Cardiac fibroblast (primary cell): ENCODE data around the gene STX1A.
"Not testable (repeated sequence)": the region's sequence is repeated elsewhere in the genome, so short reads cannot be mapped to it uniquely, and the experiment has no call there.

Source experiments
- DNase-seq, 2 donors: peaks; one replicate each; pipeline versions ENCODE4 v3.0.0 to v3.0.0-alpha.2; 2010; ENCODE audit warnings: low read depth in 2 of 2
- H3K4me3 ChIP-seq, 2 donors: replicated peaks in 1 of 2; 1 replicate in 1 of 2; 2 replicates in 1 of 2; pipeline ENCODE4 v1.5.1; 2011; ENCODE audit warnings: low read depth in 2 of 2, low read length in 2 of 2, mild to moderate bottlenecking in 2 of 2, moderate library complexity in 1 of 2
- TF ChIP-seq, protein P1 (sequence below): IDR thresholded peaks from one replicate; pipeline ENCODE4 v1.5.1; 2011; ENCODE audit warnings: low read depth, mild to moderate bottlenecking, low read length, inconsistent platforms

The STX1A gene

DNA sequence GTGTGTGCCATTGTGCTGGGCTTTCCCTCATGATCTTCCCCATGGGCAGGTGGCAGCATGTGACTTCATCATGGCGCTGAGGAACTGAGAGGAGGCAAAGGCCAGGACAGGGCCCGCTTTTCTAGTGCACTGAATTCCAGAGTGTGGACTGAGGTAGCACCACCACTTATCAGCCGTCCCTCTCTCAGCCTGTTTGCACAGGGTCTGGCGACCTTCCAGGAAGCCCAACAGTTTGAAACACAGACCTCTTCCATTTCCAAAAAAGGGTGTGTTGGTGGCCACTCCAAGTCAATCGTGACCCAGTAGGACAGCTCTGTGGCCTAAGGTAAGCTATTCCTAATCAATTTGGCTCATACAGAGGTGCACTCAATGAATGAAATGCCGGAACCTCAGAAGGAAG is 40.6 kb downstream of the STX1A start:
- TF ChIP-seq, protein P1, sequence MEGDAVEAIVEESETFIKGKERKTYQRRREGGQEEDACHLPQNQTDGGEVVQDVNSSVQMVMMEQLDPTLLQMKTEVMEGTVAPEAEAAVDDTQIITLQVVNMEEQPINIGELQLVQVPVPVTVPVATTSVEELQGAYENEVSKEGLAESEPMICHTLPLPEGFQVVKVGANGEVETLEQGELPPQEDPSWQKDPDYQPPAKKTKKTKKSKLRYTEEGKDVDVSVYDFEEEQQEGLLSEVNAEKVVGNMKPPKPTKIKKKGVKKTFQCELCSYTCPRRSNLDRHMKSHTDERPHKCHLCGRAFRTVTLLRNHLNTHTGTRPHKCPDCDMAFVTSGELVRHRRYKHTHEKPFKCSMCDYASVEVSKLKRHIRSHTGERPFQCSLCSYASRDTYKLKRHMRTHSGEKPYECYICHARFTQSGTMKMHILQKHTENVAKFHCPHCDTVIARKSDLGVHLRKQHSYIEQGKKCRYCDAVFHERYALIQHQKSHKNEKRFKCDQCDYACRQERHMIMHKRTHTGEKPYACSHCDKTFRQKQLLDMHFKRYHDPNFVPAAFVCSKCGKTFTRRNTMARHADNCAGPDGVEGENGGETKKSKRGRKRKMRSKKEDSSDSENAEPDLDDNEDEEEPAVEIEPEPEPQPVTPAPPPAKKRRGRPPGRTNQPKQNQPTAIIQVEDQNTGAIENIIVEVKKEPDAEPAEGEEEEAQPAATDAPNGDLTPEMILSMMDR: no peak
- DNase-seq: no peak
- H3K4me3 ChIP-seq: no peak overlapping the region

DNA sequence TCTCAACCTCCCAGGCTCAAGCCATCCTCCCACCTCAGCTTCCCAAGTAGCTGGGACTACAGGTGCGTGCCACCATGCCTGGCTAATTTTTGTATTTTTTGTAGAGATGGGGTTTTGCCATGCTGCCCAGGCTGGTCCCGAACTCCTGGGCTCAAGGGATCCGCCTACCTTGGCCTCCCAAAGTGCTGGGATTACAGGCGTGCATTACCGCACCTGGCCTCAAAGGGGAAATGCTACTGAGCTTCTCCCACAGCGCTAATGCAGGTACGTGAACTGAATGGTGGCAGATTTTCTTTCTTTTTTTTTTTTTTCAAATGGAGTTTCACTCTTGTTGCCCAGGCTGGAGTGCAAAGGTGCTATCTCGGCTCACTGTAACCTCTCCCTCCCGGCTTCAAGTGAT is 43.4 kb downstream of the STX1A start:
- not testable (repeated sequence) for H3K4me3 ChIP-seq, DNase-seq

DNA sequence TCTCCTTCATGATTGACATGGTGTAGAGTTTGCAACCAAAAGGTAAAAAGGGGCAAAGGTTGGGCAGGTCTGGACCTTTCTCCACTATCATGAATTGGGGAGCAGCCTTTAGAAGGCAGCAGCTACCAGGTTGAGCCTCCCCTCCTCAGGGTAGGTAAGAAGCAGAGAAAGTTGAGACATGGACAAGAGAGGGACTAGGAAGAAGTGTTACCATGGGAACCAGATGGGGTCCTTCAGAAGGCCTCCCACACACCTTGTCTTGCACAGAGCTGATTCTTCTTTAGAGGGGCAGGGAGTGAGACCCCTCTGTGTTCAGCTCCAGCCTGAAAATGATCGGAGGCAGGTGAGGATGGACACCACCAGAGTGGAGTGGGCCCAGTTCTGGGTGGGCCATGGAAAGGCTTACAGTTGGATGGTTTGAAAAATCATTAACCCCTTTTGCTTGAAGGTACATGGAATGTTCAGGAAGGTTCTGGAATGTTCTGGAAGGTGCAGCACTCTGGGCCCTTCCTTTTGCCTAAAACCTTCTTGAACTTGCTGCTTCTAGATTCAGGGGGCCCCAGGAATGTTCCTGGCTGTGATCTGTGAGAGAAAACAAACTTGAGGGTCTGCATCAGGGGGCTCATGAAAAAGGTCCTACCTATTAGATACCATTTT is 44.9 kb downstream of the STX1A start:
- TF ChIP-seq, protein P1: no peak
- DNase-seq: no peak
- H3K4me3 ChIP-seq: no peak overlapping the region

DNA sequence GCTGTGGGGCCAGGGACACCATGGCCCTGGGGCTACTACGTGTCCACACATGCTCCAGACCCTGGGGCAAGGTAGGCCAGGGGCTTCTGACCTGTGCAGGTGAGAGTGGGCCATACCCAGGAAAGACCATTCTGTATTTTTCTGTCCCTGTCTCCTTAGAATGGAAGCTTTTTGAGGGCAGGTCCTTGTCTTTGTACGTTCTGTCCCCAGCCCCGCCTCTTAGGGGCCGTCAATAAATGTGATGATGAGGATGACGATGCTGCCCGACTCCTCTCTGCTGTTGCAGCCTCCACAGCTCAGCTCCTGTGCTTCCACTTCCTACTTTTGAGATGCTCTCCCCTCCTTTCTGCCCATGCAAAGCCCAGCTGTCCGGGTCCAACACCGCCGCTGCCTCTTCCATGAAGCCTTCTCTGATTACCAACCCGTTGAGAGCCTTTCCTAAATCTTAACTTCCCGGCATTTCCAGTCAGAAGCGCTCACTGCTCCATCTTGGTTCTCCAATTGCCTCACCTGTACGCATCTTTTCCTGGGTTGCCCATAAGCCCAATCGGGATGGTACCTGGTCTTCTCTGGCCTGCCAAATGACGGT is 47.5 kb downstream of the STX1A start:
- H3K4me3 ChIP-seq: no peak overlapping the region
- TF ChIP-seq, protein P1: no peak
- no peak for DNase-seq

DNA sequence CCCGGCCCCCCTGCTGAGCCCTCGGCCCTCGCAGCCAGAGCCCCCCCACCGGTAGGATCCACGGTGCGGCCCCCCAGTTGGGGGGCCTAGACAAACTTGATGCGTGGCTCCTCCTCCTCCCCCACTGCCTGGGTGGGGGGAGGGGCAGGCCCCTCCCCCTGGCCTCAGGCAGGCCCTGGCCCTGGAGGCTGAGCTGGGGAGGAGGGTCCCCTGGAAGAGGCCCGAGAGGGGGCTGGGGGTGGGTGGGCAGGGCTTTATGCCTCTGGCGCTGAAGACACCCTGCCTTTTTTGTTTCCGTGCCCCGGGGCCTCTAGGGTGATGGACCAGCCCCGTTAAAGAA is 48.2 kb downstream of the STX1A start:
- no peak for DNase-seq
- no peak overlapping the region for H3K4me3 ChIP-seq
- TF ChIP-seq, protein P1: no peak

DNA sequence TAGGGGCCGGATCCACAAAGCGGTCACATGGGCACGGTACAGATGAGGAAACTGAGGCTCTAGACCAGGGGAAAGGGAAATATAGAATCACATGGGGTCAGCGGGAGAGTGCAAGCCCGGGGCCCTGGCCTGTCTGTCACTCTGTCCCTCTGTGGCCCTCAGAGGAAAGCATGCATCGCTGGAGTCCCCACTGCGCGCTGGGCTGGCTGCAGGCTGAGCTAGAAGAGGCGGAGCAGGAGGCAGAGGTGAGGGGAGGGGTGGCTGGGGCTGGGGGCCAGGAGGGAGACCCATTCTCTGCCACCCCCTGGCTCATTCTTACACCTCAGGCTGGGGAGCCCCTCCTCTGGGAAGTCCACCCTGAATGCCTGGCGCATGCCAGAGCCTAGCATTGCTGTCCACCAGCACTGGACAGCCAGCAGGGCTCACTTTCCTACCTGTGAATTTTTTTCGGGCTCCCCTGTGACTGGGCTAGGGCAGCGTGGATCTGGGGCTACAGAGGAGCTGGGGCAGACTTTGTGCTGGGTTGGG is 49.5 kb downstream of the STX1A start:
- DNase-seq: no peak
- H3K4me3 ChIP-seq: no peak overlapping the region
- TF ChIP-seq, protein P1: no peak

DNA sequence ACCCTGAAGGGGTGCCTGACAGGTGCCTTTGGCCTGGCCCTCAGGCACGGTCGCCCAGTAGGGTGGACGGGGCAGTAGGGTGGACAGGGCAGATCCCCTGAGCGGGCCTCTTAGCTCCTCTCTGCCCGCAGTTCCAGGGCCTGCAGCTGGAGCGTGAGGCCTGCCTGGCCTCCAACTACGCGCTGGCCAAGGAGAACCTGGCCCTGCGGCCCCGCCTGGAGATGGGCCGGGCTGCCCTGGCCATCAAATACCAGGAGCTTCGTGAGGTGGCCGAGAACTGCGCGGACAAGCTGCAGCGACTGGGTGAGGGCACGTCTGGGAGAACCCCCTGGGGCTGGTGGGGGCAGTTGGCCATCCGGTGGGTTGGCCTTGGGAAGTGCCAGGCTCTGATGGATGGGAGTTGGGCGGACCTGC is 50.2 kb downstream of the STX1A start:
- DNase-seq: no peak
- TF ChIP-seq, protein P1: no peak
- H3K4me3 ChIP-seq: no peak overlapping the region
